ENCODE measurements around the gene GRB10.

GRCh38 chr7:50669890-50670289 lies 112.8 kb downstream of the GRB10 start:
- TF ChIP-seq CTCF (IDR thresholded peaks at IDR 0.05): no peak
- no peak for TF ChIP-seq POLR2A (IDR thresholded peaks at IDR 0.05)
